OCI-LY1 (cell line): ENCODE results near the gene CAMTA2.

Experiments used
- CTCF ChIP-seq: fragments of 200-600 bp; sonication (generic), shearing (Covaris generic); IDR thresholded peaks from 2 replicates; pipeline ENCODE4 v1.5.1; 2017; ENCODE audit warnings: mild to moderate bottlenecking, antibody characterized with exemption, low read length, moderate library complexity, mixed read lengths
- EZH2 ChIP-seq: fragments of 200-600 bp; sonication (generic), shearing (Covaris generic); IDR thresholded peaks from 2 replicates; pipeline ENCODE4 v1.8.0; 2017; ENCODE audit warnings: borderline replicate concordance, mixed run types, mild to moderate bottlenecking, antibody characterized with exemption, low read length, moderate library complexity, mixed read lengths

GRCh38 chr17:4944163-4944553, 43.3 kb downstream of the CAMTA2 start:
- no peak for TF ChIP-seq CTCF
- no peak for TF ChIP-seq EZH2
